ENCODE results near the gene LIPI. TPM values are rescaled to one million over a fixed set of nuclear protein-coding genes. Genes with fewer than 3 reads are reported as not detected.
"Not testable (repeated sequence)": the region's sequence is repeated elsewhere in the genome, so short reads cannot be mapped to it uniquely, and the experiment has no call there.

The LIPI gene
- total and polyA plus RNA-seq, 8 donors, result not detected

DNA sequence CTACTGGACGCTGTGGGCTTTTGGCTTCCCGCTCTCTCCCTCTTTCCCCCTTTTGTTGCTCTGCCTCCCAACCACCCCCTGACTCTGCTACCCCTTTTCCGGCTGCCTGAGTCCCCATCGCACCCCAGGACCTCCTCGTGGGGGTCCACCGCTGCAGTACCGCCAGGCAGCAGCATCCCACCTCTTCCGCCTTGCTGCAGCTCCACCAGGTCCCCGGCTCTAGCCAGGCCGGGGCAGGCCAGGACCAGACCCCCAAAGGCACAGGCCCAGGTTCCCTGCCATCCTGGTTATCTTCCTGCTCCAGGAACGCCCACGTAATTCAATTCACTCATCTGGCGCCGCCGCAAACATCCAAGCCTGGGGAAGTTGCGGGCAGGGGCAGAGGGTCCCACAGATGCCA, 139.8 kb downstream of the LIPI start:
- Histone ChIP-seq H3K4me1 (no peaks in the 10 kb centered on the region), H3K4me3 (no peak overlapping the region), H3K27ac (no peak overlapping the region), H3K9me3 (peaks cover 0 to 57% (median 7%) of the 10 kb centered on the region in 4 donors), H3K27me3 (no peaks in the 10 kb centered on the region), H3K36me3 (peaks cover 0 to 14% (median 0%) of the 10 kb centered on the region in 4 donors)
- TF ChIP-seq EP300 (IDR thresholded peaks at IDR 0.05) (no peak), POLR2AphosphoS5 (IDR thresholded peaks at IDR 0.05) (no peak), POLR2A (IDR thresholded peaks at IDR 0.05) (no peak)
- TF ChIP-seq, protein P1, sequence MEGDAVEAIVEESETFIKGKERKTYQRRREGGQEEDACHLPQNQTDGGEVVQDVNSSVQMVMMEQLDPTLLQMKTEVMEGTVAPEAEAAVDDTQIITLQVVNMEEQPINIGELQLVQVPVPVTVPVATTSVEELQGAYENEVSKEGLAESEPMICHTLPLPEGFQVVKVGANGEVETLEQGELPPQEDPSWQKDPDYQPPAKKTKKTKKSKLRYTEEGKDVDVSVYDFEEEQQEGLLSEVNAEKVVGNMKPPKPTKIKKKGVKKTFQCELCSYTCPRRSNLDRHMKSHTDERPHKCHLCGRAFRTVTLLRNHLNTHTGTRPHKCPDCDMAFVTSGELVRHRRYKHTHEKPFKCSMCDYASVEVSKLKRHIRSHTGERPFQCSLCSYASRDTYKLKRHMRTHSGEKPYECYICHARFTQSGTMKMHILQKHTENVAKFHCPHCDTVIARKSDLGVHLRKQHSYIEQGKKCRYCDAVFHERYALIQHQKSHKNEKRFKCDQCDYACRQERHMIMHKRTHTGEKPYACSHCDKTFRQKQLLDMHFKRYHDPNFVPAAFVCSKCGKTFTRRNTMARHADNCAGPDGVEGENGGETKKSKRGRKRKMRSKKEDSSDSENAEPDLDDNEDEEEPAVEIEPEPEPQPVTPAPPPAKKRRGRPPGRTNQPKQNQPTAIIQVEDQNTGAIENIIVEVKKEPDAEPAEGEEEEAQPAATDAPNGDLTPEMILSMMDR (IDR thresholded peaks at IDR 0.05), result no peak
- intact Hi-C loops (cut with DNase I; ENCODE audit: low total_unique reads), result no loop called here
- WGBS, 5 donors, result 95 to 99% (median 98%) methylated on average over 16 of the region's 16 CpGs
- DNase-seq, result no peak

DNA sequence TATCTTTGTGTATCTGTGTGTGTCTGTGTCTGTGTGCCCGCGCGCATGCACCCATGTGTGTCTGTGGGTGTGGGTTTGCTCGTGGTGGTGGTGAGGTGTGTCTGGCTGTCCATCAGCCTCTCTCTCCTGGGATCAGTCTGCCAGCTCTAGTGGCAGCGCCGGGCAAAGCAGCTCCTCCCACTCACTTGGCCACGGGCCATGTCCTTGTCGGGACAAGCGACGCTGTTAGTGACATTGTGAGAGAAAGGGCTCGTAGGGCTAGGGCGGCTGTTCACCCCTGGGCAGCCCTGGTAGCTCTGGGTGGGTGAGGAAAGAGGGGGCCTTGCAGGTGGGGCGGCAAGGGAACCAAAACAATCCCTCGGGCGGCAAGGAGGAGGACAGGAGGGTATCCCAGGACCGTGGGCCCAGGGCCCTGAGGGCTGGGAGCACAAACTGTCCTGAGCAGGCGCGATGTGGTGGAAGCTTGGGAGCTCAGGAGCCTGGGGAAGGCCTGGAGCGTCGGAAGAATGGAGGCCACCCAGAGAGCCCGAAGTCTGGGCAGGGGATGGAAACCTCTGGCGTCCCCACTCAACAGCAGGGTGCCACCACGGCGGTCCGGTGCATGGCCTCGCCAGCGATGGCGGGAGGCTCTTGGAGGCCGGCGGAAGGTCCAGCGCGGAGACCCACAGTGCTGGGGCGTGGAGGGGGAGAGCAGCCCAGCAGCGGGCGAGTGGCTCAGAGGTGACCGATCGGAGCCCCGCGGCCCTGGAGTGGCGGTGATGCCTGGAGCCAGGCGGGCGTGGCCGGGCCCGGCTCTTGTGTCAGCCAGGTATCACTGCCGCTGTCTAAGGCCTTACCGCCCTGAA, 140.5 kb downstream of the LIPI start:
- Histone ChIP-seq H3K27ac (no peak overlapping the region), H3K4me1 (no peaks in the 10 kb centered on the region), H3K27me3 (no peaks in the 10 kb centered on the region), H3K36me3 (peaks cover 0 to 14% (median 0%) of the 10 kb centered on the region in 4 donors), H3K4me3 (no peak overlapping the region), H3K9me3 (peaks cover 0 to 50% (median 3%) of the 10 kb centered on the region in 4 donors)
- DNase-seq, result peak in 1 of 2 donors; percentile 14
- intact Hi-C loops (cut with DNase I; ENCODE audit: low total_unique reads), result no loop called here
- 85 to 96% (median 95%) methylated on average over 25 to 46 of the region's 46 CpGs for WGBS, 5 donors
- TF ChIP-seq, protein P1 (IDR thresholded peaks at IDR 0.05), result no peak
- TF ChIP-seq POLR2A (IDR thresholded peaks at IDR 0.05) (no peak), EP300 (IDR thresholded peaks at IDR 0.05) (no peak), POLR2AphosphoS5 (IDR thresholded peaks at IDR 0.05) (no peak)

DNA sequence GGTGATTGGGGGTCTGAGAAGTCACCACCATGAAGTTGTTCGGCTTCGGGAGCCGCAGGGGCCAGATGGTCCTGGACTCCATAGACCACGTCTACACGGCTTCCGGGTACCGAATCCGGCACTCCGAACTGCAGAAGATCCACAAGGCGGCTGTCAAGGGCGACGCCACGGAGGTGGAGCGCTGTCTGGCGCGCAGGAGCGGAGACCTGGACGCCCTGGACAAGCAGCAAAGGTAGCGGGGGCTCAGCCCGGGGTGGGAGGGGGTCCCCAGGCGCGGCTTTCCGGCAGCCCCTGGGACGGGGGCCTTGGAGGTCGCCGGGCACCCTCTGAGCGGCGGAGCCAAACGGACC, 146.5 kb downstream of the LIPI start:
- TF ChIP-seq POLR2A (IDR thresholded peaks at IDR 0.05), result no peak
- TF ChIP-seq, protein P1 (IDR thresholded peaks at IDR 0.05), result no peak
- no peak for TF ChIP-seq EP300 (IDR thresholded peaks at IDR 0.05)
- no peak for TF ChIP-seq POLR2AphosphoS5 (IDR thresholded peaks at IDR 0.05)
- DNase-seq, result no peak
- Histone ChIP-seq H3K4me1 (no peaks in the 10 kb centered on the region), H3K4me3 (no peak overlapping the region), H3K36me3 (peaks cover 0 to 4% (median 0%) of the 10 kb centered on the region in 4 donors), H3K27ac (no peak overlapping the region), H3K27me3 (no peaks in the 10 kb centered on the region), H3K9me3 (peaks cover 0 to 16% (median 0%) of the 10 kb centered on the region in 4 donors)
- intact Hi-C loops (cut with DNase I; ENCODE audit: low total_unique reads), result no loop called here
- WGBS, 5 donors, result 56 to 98% (median 93%) methylated on average over 29 of the region's 29 CpGs

DNA sequence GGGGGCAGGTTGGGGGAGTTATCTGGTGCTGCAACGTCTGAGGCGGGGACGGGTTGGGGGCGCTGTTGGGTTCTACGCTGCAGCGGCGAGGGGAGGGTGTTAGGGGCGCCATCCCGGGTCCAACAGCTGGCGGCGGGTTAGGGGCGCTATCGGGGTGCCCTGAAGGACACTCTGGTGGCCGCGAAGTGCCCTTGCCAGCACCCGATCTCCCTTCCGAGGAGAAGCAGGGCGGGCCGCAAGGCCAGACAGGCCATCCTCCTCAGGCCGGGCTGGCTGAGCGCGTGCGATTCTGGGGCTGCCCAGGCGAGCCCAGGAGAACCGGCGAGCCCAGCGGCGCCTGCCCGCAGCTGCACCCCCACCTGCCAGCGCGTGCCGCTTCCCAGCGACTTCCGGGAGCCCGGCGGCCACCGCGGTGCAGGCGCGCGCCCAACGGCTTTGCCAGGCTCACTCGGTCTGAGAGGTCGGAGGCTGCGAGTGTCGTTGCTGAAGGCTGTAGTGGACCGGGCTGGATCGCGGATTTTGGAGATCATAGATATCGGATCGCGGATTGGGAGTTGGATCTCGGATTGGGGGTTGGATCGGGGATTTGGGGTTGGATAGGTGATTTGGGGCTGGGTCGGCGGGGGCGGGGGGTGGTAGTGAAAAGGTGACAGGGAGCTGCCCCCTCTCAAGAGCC, 147.0 kb downstream of the LIPI start:
- H3K36me3 ChIP-seq; H3K27me3 ChIP-seq; DNase-seq; intact Hi-C loops (cut with DNase I; ENCODE audit: low total_unique reads); H3K4me1 ChIP-seq; H3K27ac ChIP-seq; H3K4me3 ChIP-seq: not testable (repeated sequence)
- H3K9me3 ChIP-seq, result peaks cover 0 to 16% (median 0%) of the 10 kb centered on the region in 4 donors
- WGBS, 5 donors, result 57 to 93% (median 89%) methylated on average over 51 to 57 of the region's 57 CpGs

DNA sequence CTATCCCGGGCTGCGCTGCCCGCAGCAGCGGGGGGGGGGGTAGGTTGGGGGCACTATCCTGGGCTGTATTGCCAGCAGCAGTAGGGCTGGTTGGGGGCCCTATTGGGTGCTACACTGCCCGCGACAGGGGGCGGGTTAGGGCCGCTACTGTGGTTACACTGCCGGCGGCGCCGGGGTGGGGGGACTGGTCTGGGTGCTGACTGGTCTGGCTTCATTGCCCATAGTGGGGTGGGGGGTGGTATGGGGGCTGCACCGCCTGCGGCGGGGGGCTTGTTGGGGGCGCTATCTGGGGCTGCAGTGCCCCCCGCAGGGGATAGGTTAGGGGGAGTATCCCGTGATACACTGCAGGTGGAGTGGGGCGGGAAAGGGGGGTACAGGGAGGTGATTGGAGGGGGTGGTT, 148.1 kb downstream of the LIPI start:
- H3K27ac ChIP-seq; DNase-seq; intact Hi-C loops (cut with DNase I; ENCODE audit: low total_unique reads): not testable (repeated sequence)

DNA sequence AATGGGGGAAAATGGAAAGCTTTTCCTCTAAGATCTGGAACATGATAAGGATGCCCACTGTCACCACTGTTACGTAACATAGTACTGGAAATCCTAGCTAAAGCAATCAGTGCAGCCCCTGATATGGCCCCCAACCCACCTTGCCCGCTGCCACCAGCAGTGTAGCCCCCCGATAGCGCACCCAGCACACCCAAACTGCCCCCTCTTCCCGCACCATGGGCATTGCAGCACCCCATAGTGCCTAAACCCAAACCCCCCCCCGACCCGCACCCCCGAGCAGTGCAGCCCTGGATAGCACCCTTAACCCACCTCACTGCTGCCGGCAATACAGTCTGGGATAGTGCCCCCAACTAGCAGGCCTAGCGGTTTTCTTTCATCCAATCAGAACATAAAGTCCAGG, 148.9 kb downstream of the LIPI start:
- H3K27me3 ChIP-seq; DNase-seq; H3K4me3 ChIP-seq; H3K27ac ChIP-seq; intact Hi-C loops (cut with DNase I; ENCODE audit: low total_unique reads); H3K4me1 ChIP-seq; H3K36me3 ChIP-seq: not testable (repeated sequence)
- H3K9me3 ChIP-seq, result peaks cover 0 to 16% (median 0%) of the 10 kb centered on the region in 4 donors
- 88 to 98% (median 92%) methylated on average over 8 to 10 of the region's 10 CpGs for WGBS, 5 donors

More for the DNA sequence above, 148.1 kb downstream of the LIPI start:
- 93 to 100% (median 97%) methylated on average over 7 to 17 of the region's 19 CpGs for WGBS, 5 donors
- H3K4me3 ChIP-seq, H3K4me1 ChIP-seq, H3K27me3 ChIP-seq, H3K36me3 ChIP-seq: not testable (repeated sequence)
- H3K9me3 ChIP-seq, result peaks cover 0 to 16% (median 0%) of the 10 kb centered on the region in 4 donors

DNA sequence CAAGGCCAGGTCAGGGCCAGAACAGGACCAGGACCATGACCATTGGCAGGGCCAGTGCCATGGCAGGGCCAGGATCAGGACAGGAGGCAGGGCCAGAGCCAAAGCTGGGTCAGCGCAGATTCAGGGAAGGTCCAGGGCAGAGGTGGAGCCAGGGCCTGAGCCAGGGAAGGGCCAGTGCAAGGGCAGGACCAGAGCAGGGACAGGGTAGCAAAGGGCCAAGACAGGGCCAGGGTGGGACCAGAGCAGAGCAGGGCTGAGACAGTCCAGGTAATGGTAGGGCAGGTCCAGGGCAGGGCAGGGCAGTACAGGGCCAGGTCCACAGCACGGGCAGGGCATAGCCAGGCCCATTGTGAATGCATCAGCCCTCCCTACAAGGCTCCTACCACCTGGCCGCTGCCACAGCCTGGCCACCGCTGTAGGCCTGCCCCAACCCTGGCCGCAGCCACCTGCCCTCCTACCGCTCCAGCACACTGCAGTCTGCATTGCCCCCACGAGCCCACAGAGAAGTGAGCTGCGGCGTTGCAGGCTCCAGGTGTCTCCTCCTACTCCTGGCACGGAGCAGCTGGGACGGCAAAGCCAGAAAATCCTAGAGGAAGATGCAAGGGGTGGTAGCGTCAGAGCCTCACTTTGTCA, 151.6 kb downstream of the LIPI start:
- H3K4me1 ChIP-seq; H3K27ac ChIP-seq; H3K4me3 ChIP-seq; H3K27me3 ChIP-seq; DNase-seq; H3K36me3 ChIP-seq; intact Hi-C loops (cut with DNase I; ENCODE audit: low total_unique reads): not testable (repeated sequence)
- H3K9me3 ChIP-seq, result peaks cover 0 to 19% (median 0%) of the 10 kb centered on the region in 4 donors
- 92 to 97% (median 96%) methylated on average over 11 to 12 of the region's 12 CpGs for WGBS, 5 donors

Data from stomach (tissue), 9 donors.